Prostate gland (tissue), 2 donors: ENCODE measurements around the gene HKDC1. TPM values are rescaled to one million over a fixed set of nuclear protein-coding genes. Genes with fewer than 3 reads are reported as not detected.
"Not testable (repeated sequence)": the region's sequence is repeated elsewhere in the genome, so short reads cannot be mapped to it uniquely, and the experiment has no call there.

Experiments used
- DNase-seq: peaks from one replicate; pipeline ENCODE4 v3.0.0-alpha.2; 2019; ENCODE audit warnings: low spot score
- H3K27ac ChIP-seq, 2 donors: fragments of 200-600 bp; sonication (generic); 2 replicates each; pipeline ENCODE4 v1.5.1; 2017 to 2019
- H3K27me3 ChIP-seq: fragments of 200-600 bp; sonication (generic); replicated peaks from 2 replicates; pipeline ENCODE4 v1.5.1; 2019; ENCODE audit not compliant: insufficient read depth
- H3K36me3 ChIP-seq, 2 donors: fragments of 200-600 bp; sonication (generic); 1 replicate in 1 of 2; 2 replicates in 1 of 2; pipeline versions ENCODE4 v1.5.1 to v1.8.1; 2017 to 2019
- H3K4me1 ChIP-seq: fragments of 200-600 bp; sonication (generic); replicated peaks from 2 replicates; pipeline ENCODE4 v1.5.1; 2019
- H3K4me3 ChIP-seq, 2 donors: fragments of 200-600 bp; sonication (generic); 2 replicates each; pipeline ENCODE4 v1.5.1; 2017 to 2019
- H3K9me3 ChIP-seq: fragments of 200-600 bp; sonication (generic); 2 replicates; pipeline ENCODE4 v1.5.1; 2017
- POLR2A ChIP-seq: fragments of 450-650 bp; IDR thresholded peaks from one replicate; pipeline ENCODE4 v1.6.1; 2016; ENCODE audit warnings: antibody characterized with exemption, mild to moderate bottlenecking
- POLR2AphosphoS5 ChIP-seq: sonication (generic); formaldehyde crosslinking; IDR thresholded peaks from one replicate; pipeline ENCODE4 v1.6.1; 2017; ENCODE audit warnings: antibody characterized with exemption
- WGBS: methylation state at CpG from one replicate; pipeline ENCODE4 v1.1.5; 2018; 5-methylcytosine and 5-hydroxymethylcytosine counted together
- intact Hi-C: fragments of 100-400 bp; cut with DNase I; formaldehyde crosslinking; loops from one replicate; pipeline ENCODE4 v1.14.2; 2022
- total RNA-seq, 2 donors: library from RNA; depleted of rRNA; stranded (reverse); fragments of >200 nt; gene quantifications; one replicate each; pipeline ENCODE4 v1.1.0, GENCODE V29; 2016
- TF ChIP-seq, protein P1 (sequence below), 4 experiments: fragments of 200-600 bp in 2 of 4; fragments of 450-650 bp in 2 of 4; sonication (generic) in 2 of 4; IDR thresholded peaks; 1 replicate in 3 of 4; 2 replicates in 1 of 4; pipeline ENCODE4 v1.5.1; 2016 to 2019; ENCODE audit warnings: antibody characterized with exemption in 4 of 4, mild to moderate bottlenecking in 2 of 4, moderate library complexity in 2 of 4

HKDC1 gene, protein sequence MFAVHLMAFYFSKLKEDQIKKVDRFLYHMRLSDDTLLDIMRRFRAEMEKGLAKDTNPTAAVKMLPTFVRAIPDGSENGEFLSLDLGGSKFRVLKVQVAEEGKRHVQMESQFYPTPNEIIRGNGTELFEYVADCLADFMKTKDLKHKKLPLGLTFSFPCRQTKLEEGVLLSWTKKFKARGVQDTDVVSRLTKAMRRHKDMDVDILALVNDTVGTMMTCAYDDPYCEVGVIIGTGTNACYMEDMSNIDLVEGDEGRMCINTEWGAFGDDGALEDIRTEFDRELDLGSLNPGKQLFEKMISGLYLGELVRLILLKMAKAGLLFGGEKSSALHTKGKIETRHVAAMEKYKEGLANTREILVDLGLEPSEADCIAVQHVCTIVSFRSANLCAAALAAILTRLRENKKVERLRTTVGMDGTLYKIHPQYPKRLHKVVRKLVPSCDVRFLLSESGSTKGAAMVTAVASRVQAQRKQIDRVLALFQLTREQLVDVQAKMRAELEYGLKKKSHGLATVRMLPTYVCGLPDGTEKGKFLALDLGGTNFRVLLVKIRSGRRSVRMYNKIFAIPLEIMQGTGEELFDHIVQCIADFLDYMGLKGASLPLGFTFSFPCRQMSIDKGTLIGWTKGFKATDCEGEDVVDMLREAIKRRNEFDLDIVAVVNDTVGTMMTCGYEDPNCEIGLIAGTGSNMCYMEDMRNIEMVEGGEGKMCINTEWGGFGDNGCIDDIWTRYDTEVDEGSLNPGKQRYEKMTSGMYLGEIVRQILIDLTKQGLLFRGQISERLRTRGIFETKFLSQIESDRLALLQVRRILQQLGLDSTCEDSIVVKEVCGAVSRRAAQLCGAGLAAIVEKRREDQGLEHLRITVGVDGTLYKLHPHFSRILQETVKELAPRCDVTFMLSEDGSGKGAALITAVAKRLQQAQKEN
- total RNA-seq = 1 to 10 TPM in 1 of 2 donors, under 1 TPM in 1; 0.23 to 1.6 TPM

DNA sequence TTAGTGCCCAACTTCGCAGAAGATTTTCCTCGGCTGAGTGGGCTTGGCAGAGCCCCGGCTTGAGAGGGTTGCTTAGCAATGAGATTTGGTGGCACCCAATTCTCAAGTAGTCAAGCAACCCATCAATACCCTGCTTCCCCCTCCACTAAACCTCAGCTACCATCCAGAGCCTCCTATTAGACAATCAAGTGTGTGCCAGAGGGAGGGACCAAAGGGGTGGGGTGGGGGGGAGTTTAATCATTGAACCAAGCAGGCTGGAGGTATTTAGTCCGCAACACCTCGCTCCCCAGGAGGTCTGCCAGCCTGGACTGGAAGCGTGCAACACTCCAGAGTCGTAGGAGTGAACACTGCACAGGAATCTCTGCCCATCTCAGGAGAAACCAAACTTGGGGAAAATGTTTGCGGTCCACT is at the start of gene HKDC1:
TSS of gene HKDC1 (plus strand) at position 292 of the 411 bp plus-strand sequence. CDS start at position 396, 104 bp downstream.
- DNase-seq = no peak
- 46% methylated on average over 8 of the region's 8 CpGs for WGBS
- no peaks in the 10 kb centered on the region for H3K9me3 ChIP-seq
- TF ChIP-seq, protein P1, sequence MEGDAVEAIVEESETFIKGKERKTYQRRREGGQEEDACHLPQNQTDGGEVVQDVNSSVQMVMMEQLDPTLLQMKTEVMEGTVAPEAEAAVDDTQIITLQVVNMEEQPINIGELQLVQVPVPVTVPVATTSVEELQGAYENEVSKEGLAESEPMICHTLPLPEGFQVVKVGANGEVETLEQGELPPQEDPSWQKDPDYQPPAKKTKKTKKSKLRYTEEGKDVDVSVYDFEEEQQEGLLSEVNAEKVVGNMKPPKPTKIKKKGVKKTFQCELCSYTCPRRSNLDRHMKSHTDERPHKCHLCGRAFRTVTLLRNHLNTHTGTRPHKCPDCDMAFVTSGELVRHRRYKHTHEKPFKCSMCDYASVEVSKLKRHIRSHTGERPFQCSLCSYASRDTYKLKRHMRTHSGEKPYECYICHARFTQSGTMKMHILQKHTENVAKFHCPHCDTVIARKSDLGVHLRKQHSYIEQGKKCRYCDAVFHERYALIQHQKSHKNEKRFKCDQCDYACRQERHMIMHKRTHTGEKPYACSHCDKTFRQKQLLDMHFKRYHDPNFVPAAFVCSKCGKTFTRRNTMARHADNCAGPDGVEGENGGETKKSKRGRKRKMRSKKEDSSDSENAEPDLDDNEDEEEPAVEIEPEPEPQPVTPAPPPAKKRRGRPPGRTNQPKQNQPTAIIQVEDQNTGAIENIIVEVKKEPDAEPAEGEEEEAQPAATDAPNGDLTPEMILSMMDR (IDR thresholded peaks at IDR 0.05) = no peak
- TF ChIP-seq POLR2A = no peak
- TF ChIP-seq POLR2AphosphoS5 = no peak
- H3K4me3 ChIP-seq = no peak within 1 kb of the TSS
- H3K4me1 ChIP-seq = no peaks in the 10 kb centered on the region
- no peaks in the 10 kb centered on the region for H3K27me3 ChIP-seq
- intact Hi-C loops = no loop called here
- H3K36me3 ChIP-seq = no peaks in the 10 kb centered on the region
- no peak within 1 kb of the TSS for H3K27ac ChIP-seq

DNA sequence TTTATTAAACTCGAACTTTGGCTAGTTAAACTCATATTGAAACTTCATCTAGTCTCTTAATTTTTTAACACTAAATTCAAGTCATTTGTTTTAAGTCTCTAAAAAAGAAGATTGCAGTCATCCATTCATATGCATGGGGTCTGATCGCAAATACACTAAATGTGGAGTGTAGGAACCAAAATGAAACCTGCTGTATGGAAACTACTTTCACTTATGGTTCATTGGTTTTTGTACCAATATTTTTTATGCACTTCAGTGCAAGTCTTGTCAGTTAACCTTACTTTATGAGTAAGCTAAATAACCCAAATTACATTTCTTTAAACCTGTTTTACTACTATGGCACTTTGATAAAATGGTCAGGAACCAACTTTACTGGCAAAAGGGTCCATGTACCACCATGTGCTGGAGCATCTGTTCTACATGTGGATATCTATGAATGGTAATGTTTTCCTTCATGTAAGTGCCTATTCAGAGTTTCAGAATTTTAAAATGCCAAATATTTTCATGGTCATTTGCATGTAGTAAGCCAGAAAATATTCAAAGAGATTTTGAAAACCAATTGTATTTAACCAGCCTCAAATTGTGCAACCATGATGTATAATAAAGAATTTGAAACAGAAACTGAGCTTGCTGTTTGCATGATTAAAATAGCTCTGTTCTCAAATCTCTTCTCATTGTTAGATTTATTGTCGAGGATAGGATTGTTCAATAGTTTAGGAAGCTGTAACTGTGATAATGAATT is 47.7 kb upstream of the HKDC1 start:
- WGBS = 88% methylated on average over 3 of the region's 3 CpGs
- Histone ChIP-seq H3K4me3 (no peak overlapping the region), H3K27ac (no peak overlapping the region), H3K36me3 (no peaks in the 10 kb centered on the region), H3K4me1 (no peaks in the 10 kb centered on the region), H3K9me3 (no peaks in the 10 kb centered on the region), H3K27me3 (no peaks in the 10 kb centered on the region)
- DNase-seq = no peak
- TF ChIP-seq, protein P1 (IDR thresholded peaks at IDR 0.05) = no peak
- TF ChIP-seq POLR2A = no peak
- TF ChIP-seq POLR2AphosphoS5 = no peak
- intact Hi-C loops = no loop called here

DNA sequence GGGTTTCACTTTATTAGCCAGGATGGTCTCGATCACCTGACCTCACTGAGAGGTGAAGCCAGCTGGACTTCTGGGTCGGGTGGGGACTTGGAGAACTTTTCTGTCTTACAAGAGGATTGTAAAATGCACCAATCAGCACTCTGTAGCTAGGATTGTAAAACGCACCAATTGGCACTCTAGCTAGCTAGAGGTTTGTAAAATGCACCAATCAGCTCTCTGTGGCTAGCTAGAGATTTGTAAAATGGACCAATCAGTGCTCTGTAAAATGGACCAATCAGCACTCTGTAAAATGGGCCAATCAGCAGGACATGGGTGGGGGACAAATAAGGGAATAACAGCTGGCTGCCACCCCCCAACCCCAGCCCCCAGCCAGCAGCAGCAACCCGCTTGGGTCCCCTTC is 44.8 kb upstream of the HKDC1 start:
- H3K9me3 ChIP-seq, DNase-seq, H3K4me1 ChIP-seq, H3K27me3 ChIP-seq, intact Hi-C loops, H3K4me3 ChIP-seq, H3K36me3 ChIP-seq, H3K27ac ChIP-seq: not testable (repeated sequence)
- 86% methylated on average over 4 of the region's 4 CpGs for WGBS

DNA sequence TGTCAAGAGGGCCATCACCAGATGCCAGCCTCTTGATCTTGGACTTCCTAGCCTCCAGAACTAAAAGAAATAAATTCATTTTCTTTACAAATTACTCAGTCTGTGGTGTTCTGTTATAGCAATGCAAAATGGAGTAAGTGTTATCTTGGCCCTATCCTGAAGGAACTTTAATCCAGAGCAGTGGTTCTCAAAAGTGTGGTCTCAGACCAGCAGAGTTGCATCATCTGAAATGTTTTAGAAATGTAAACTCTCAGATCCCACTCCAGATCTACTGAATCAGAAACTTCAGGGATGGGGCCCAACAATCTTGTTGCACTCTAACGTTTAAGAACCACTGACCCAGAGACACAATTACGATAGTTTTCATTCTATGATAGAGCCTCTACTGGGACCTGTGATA is 43.3 kb upstream of the HKDC1 start:
- DNase-seq = no peak
- peaks cover 8% of the 10 kb centered on the region for H3K4me1 ChIP-seq
- WGBS = 83% methylated on average over 2 of the region's 2 CpGs
- H3K36me3 ChIP-seq = no peaks in the 10 kb centered on the region
- no peaks in the 10 kb centered on the region for H3K27me3 ChIP-seq
- no peak overlapping the region for H3K27ac ChIP-seq
- H3K9me3 ChIP-seq = no peaks in the 10 kb centered on the region
- TF ChIP-seq, protein P1 (IDR thresholded peaks at IDR 0.05) = no peak
- TF ChIP-seq POLR2A (no peak), POLR2AphosphoS5 (no peak)
- intact Hi-C loops = no loop called here
- H3K4me3 ChIP-seq = no peak overlapping the region
